GM11168 (cell line): Measurements from ENCODE around the gene LSMEM2.
"Not testable (repeated sequence)": the region's sequence is repeated elsewhere in the genome, so short reads cannot be mapped to it uniquely, and the experiment has no call there.

Experiments used
- in situ Hi-C: fragments of 300-500 bp; cut with MboI; formaldehyde crosslinking; loops from one replicate; pipeline ENCODE4 v1.12.0; 2022; ENCODE audit warnings: low sequenced_read_pairs; ENCODE audit not compliant: unreplicated experiment

LSMEM2 gene

GRCh38 chr3:50263478-50264382, 15.2 kb upstream of the LSMEM2 start:
- in situ Hi-C loops = no loop called here

- in situ Hi-C loops = no loop called here
Measured at GRCh38 chr3:50264383-50264963, 14.4 kb upstream of the LSMEM2 start.

GRCh38 chr3:50264964-50265485, 13.9 kb upstream of the LSMEM2 start:
- in situ Hi-C loops = no loop called here

- in situ Hi-C loops = no loop called here
Measured at GRCh38 chr3:50265571-50265970, 13.3 kb upstream of the LSMEM2 start.

- in situ Hi-C loops = no loop called here
Measured at GRCh38 chr3:50266017-50266416, 12.9 kb upstream of the LSMEM2 start.

- in situ Hi-C loops = no loop called here
Measured at GRCh38 chr3:50266836-50267235, 12.1 kb upstream of the LSMEM2 start.

- in situ Hi-C loops = no loop called here
Measured at GRCh38 chr3:50267280-50267913, 11.5 kb upstream of the LSMEM2 start.

GRCh38 chr3:50268276-50268675, 10.6 kb upstream of the LSMEM2 start:
- in situ Hi-C loops = no loop called here

GRCh38 chr3:50268703-50269451, 10.0 kb upstream of the LSMEM2 start, which contains the start of gene SEMA3B:
TSS of gene SEMA3B (plus strand) at chr3:50269147. CDS start at chr3:50269241, 94 bp downstream.
- in situ Hi-C loops = no loop called here

GRCh38 chr3:50269460-50269859, 9.4 kb upstream of the LSMEM2 start:
- in situ Hi-C loops = no loop called here

- in situ Hi-C loops = no loop called here
Measured at GRCh38 chr3:50269977-50270413, 8.9 kb upstream of the LSMEM2 start.

- in situ Hi-C loops = no loop called here
Measured at GRCh38 chr3:50270422-50271224, 8.3 kb upstream of the LSMEM2 start.

GRCh38 chr3:50271314-50271936, 7.5 kb upstream of the LSMEM2 start:
- in situ Hi-C loops = no loop called here

- in situ Hi-C loops = not testable (repeated sequence)
Measured at GRCh38 chr3:50272538-50272910, 6.4 kb upstream of the LSMEM2 start.

- in situ Hi-C loops = no loop called here
Measured at GRCh38 chr3:50272911-50273688, 5.8 kb upstream of the LSMEM2 start.

GRCh38 chr3:50273689-50274065, 5.2 kb upstream of the LSMEM2 start:
- in situ Hi-C loops = no loop called here

- in situ Hi-C loops = no loop called here
Measured at GRCh38 chr3:50274371-50275104, 4.3 kb upstream of the LSMEM2 start.
